HCT116 (cell line): ENCODE results near the gene ACOT7. TPM values are rescaled to one million over a fixed set of nuclear protein-coding genes. Genes with fewer than 3 reads are reported as not detected.

ENCODE experiments used
- ATAC-seq: fragments of 200-7000 bp; cut with Tn5 transposase; 2 replicates; pipeline ENCODE4 v1.9.1; 2020; ENCODE audit warnings: mild to moderate bottlenecking, moderate library complexity
- BruUV-seq: library from RNA; stranded (reverse); fragments of 400-500 nt; replicated peaks from 2 replicates; lab custom pipeline; 2021; lab: Mats Ljungman, UMichigan
- CTCF ChIA-PET: fragments of 300-600 bp; sonication (Branson Sonifier 250); formaldehyde crosslinking; loops from one replicate; lab custom pipeline; 2021; ENCODE audit warnings: antibody characterized with exemption; lab: Charles Lee
- POLR2A ChIA-PET: fragments of 300-600, 350-600 bp; sonication (Branson Sonifier 250); formaldehyde crosslinking; loops from one replicate; lab custom pipeline; 2021; ENCODE audit warnings: antibody characterized with exemption; lab: Charles Lee
- RAD21 ChIA-PET, 2 experiments: fragments of 300-600 bp; sonication (Branson Sonifier 250); formaldehyde crosslinking; loops; one replicate each; lab custom pipeline; 2023; ENCODE audit warnings: low total read pairs in 2 of 2; ENCODE audit not compliant: uncharacterized antibody in 2 of 2, unreplicated experiment in 2 of 2, low non-redundant PET in 1 of 2; lab: Charles Lee
- DNase-seq: peaks from one replicate; pipeline ENCODE4 v3.0.0-alpha.2; 2010; ENCODE audit warnings: low read depth, low spot score
- H2AFZ ChIP-seq: fragments of 200-600 bp; shearing (Covaris generic), sonication (generic); 2 replicates; pipeline ENCODE4 v1.6.1; 2017; ENCODE audit warnings: low read depth, mixed run types, mixed read lengths, antibody characterized with exemption, low read length; ENCODE audit not compliant: poor library complexity, severe bottlenecking
- H3K27ac ChIP-seq: 2 replicates; pipeline ENCODE4 v1.5.1; 2012; ENCODE audit warnings: low read depth, low read length
- H3K27me3 ChIP-seq: fragments of 200-600 bp; sonication (generic); 2 replicates; pipeline ENCODE4 v1.6.1; 2016; ENCODE audit warnings: mixed run types, low read length, mixed read lengths; ENCODE audit not compliant: insufficient read depth
- H3K36me3 ChIP-seq, 2 experiments: fragments of 200-500 bp in 1 of 2; fragments of 200-600 bp in 1 of 2; sonication (Bioruptor generic) in 1 of 2; sonication (generic) in 1 of 2; 2 replicates each; pipeline versions ENCODE4 v1.5.1 to v1.6.1; 2014 to 2016; ENCODE audit warnings: low read length in 2 of 2, inconsistent platforms in 1 of 2, mixed read lengths in 1 of 2, mixed run types in 1 of 2; ENCODE audit not compliant: insufficient read depth in 2 of 2, control insufficient read depth in 1 of 2
- H3K4me1 ChIP-seq, 2 experiments: fragments of 200-600 bp in 1 of 2; sonication (generic) in 1 of 2; 2 replicates each; pipeline versions ENCODE4 v1.5.1 to v1.6.1; 2012 to 2017; ENCODE audit warnings: low read length in 2 of 2, inconsistent platforms in 1 of 2, mild to moderate bottlenecking in 1 of 2, mixed read lengths in 1 of 2, mixed run types in 1 of 2, moderate library complexity in 1 of 2; ENCODE audit not compliant: insufficient read depth in 2 of 2, control insufficient read depth in 1 of 2
- H3K4me2 ChIP-seq: fragments of 200-600 bp; sonication (generic); 2 replicates; pipeline ENCODE4 v1.6.1; 2017; ENCODE audit warnings: mixed run types, low read length, mixed read lengths
- H3K4me3 ChIP-seq, 2 experiments: fragments of 200-600 bp in 1 of 2; sonication (generic) in 1 of 2; replicated peaks in 1 of 2; 2 replicates each; pipeline ENCODE4 v1.5.1; 2011 to 2016; ENCODE audit warnings: low read length in 2 of 2, control low read depth in 1 of 2, low read depth in 1 of 2, mild to moderate bottlenecking in 1 of 2, mixed read lengths in 1 of 2, mixed run types in 1 of 2
- H3K79me2 ChIP-seq: fragments of 200-600 bp; sonication (generic); 2 replicates; pipeline ENCODE4 v1.6.1; 2017; ENCODE audit warnings: mild to moderate bottlenecking, mixed run types, low read length, moderate library complexity, mixed read lengths; ENCODE audit not compliant: insufficient read depth
- H3K9ac ChIP-seq: fragments of 200-600 bp; sonication (generic); 2 replicates; pipeline ENCODE4 v1.6.1; 2016; ENCODE audit warnings: low read length, mixed read lengths
- H3K9me2 ChIP-seq: fragments of 200-600 bp; sonication (generic), shearing (Covaris generic); 2 replicates; pipeline ENCODE4 v1.6.1; 2017; ENCODE audit warnings: mixed run types, mild to moderate bottlenecking, moderate library complexity; ENCODE audit not compliant: insufficient read depth
- H3K9me3 ChIP-seq, 2 experiments: fragments of 200-500 bp in 1 of 2; fragments of 200-600 bp in 1 of 2; sonication (Bioruptor generic) in 1 of 2; sonication (generic) in 1 of 2; 2 replicates each; pipeline ENCODE4 v1.6.1; 2014 to 2017; ENCODE audit warnings: low read length in 2 of 2, mixed read lengths in 2 of 2, inconsistent platforms in 1 of 2, low read depth in 1 of 2, mild to moderate bottlenecking in 1 of 2, mixed run types in 1 of 2, moderate library complexity in 1 of 2; ENCODE audit not compliant: control insufficient read depth in 1 of 2, insufficient read depth in 1 of 2
- H4K20me1 ChIP-seq: fragments of 200-600 bp; sonication (generic), shearing (Covaris generic); 2 replicates; pipeline ENCODE4 v1.6.1; 2017; ENCODE audit warnings: mixed run types, mild to moderate bottlenecking, moderate library complexity; ENCODE audit not compliant: insufficient read depth
- EZH2phosphoT487 ChIP-seq: fragments of 200-600 bp; IDR thresholded peaks from 2 replicates; pipeline ENCODE4 v1.6.1; 2018; ENCODE audit warnings: antibody characterized with exemption, borderline replicate concordance
- POLR2AphosphoS5 ChIP-seq: IDR thresholded peaks from 2 replicates; pipeline ENCODE4 v1.6.1; 2011; ENCODE audit warnings: mild to moderate bottlenecking, low read depth, low read length, moderate library complexity
- SIN3A ChIP-seq: IDR thresholded peaks from 2 replicates; pipeline ENCODE4 v1.6.1; 2012; ENCODE audit warnings: low read depth
- YY1 ChIP-seq: IDR thresholded peaks from 2 replicates; pipeline ENCODE4 v1.6.1; 2011; ENCODE audit warnings: low read length, low read depth, moderate library complexity, mild to moderate bottlenecking; ENCODE audit not compliant: insufficient replicate concordance; ENCODE audit errors: extremely low read depth
- ZBTB33 ChIP-seq: IDR thresholded peaks from 2 replicates; pipeline ENCODE4 v1.6.1; 2011; ENCODE audit warnings: mild to moderate bottlenecking, low read length, moderate library complexity; ENCODE audit not compliant: insufficient replicate concordance; ENCODE audit errors: extremely low read depth
- ZNF274 ChIP-seq: fragments of 200-500 bp; sonication (Bioruptor generic); IDR thresholded peaks from 2 replicates; pipeline ENCODE4 v1.6.1; 2014; ENCODE audit warnings: mild to moderate bottlenecking, low read depth, low read length, inconsistent platforms
- intact Hi-C: fragments of 100-400 bp; cut with micrococcal nuclease; formaldehyde crosslinking; loops from 2 replicates; pipeline ENCODE4 v1.10.0; 2022
- total RNA-seq: library from RNA; stranded (reverse); gene quantifications from one replicate; pipeline ENCODE4 v1.2.1, GENCODE V29; 2021; ENCODE audit not compliant: unreplicated experiment

The ACOT7 gene
- total RNA-seq, 1 experiment from 2014 or later = 162 TPM

- no peak for TF ChIP-seq POLR2AphosphoS5
Measured at GRCh38 chr1:6271006-6271405, 122.6 kb downstream of the ACOT7 start (continued).

- intact Hi-C loops = no loop called here
- Histone ChIP-seq H3K4me2 (no peak overlapping the region), H3K27me3 (no peaks in the 10 kb centered on the region), H3K9me3 (no peaks in the 10 kb centered on the region), H3K79me2 (no peaks in the 10 kb centered on the region), H3K4me1 (no peaks in the 10 kb centered on the region), H3K9ac (no peak overlapping the region), H3K27ac (no peak overlapping the region), H3K36me3 (no peaks in the 10 kb centered on the region), H4K20me1 (no peaks in the 10 kb centered on the region), H3K4me3 (no peak overlapping the region), H2AFZ (no peak overlapping the region), H3K9me2 (no peaks in the 10 kb centered on the region)
- TF ChIP-seq ZNF274 = no peak
- TF ChIP-seq EZH2phosphoT487 = no peak
- TF ChIP-seq SIN3A = no peak
- TF ChIP-seq YY1 = no peak
- no peak for TF ChIP-seq ZBTB33
- RAD21 ChIA-PET = no interaction called here
- DNase-seq (no peak), ATAC-seq (no peak)
- no TSS peak for BruUV-seq
- POLR2A ChIA-PET = no interaction called here
- CTCF ChIA-PET = no interaction called here
Measured at GRCh38 chr1:6270401-6270800, 123.2 kb downstream of the ACOT7 start.
